ENCODE results near the gene MORN1.

MORN1 gene

GRCh38 chr1:2378956-2379732 lies 12.2 kb downstream of the MORN1 start:
- H3K9me3 ChIP-seq (ENCODE audit: low read depth, low read length), result no peaks in the 10 kb centered on the region
- TF ChIP-seq FOXP2 (optimal IDR thresholded peaks at IDR 0.05; ENCODE audit: control extremely low read depth, extremely low read length, insufficient read depth) (no peak), EZH2 (IDR thresholded peaks at IDR 0.05) (no peak), POLR2AphosphoS5 (IDR thresholded peaks at IDR 0.05; ENCODE audit: borderline replicate concordance, low read depth, low read length) (no peak)
- no peak overlapping the region for H3K27ac ChIP-seq
- no peak overlapping the region for H3K4me3 ChIP-seq
- no peaks in the 10 kb centered on the region for H3K36me3 ChIP-seq (ENCODE audit: insufficient read depth, low read length)
- no peak for DNase-seq (ENCODE audit: low read depth, low spot score)
- H3K9ac ChIP-seq (ENCODE audit: insufficient read length), result no peak overlapping the region

DNA sequence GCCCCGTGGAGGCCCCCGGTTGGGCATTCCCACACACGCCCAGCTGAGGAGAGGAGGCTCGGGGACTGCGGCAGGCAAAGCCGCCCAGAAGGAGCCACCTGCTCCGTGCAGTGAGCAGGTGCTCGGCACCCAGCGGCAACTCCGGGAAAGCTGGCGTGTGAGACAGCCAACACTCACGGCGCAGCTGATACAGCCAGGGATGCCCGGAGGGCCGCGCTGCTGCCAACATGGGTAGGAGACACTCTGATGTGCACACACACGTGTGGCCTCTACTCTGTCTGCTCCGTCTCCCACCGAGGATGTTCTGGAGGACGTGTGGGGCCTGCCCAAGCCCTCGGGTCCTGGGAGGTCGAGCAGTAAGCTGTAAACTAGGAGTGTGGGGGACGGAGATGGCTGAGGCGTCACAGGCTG lies 12.9 kb downstream of the MORN1 start:
- no peak for DNase-seq (ENCODE audit: low read depth, low spot score)
- no peak overlapping the region for H3K4me3 ChIP-seq
- TF ChIP-seq EZH2 (IDR thresholded peaks at IDR 0.05), result no peak
- TF ChIP-seq FOXP2 (optimal IDR thresholded peaks at IDR 0.05; ENCODE audit: control extremely low read depth, extremely low read length, insufficient read depth), result no peak
- no peak for TF ChIP-seq POLR2AphosphoS5 (IDR thresholded peaks at IDR 0.05; ENCODE audit: borderline replicate concordance, low read depth, low read length)
- no peaks in the 10 kb centered on the region for H3K9me3 ChIP-seq (ENCODE audit: low read depth, low read length)
- no peaks in the 10 kb centered on the region for H3K36me3 ChIP-seq (ENCODE audit: insufficient read depth, low read length)
- no peak overlapping the region for H3K9ac ChIP-seq (ENCODE audit: insufficient read length)
- H3K27ac ChIP-seq, result no peak overlapping the region

DNA sequence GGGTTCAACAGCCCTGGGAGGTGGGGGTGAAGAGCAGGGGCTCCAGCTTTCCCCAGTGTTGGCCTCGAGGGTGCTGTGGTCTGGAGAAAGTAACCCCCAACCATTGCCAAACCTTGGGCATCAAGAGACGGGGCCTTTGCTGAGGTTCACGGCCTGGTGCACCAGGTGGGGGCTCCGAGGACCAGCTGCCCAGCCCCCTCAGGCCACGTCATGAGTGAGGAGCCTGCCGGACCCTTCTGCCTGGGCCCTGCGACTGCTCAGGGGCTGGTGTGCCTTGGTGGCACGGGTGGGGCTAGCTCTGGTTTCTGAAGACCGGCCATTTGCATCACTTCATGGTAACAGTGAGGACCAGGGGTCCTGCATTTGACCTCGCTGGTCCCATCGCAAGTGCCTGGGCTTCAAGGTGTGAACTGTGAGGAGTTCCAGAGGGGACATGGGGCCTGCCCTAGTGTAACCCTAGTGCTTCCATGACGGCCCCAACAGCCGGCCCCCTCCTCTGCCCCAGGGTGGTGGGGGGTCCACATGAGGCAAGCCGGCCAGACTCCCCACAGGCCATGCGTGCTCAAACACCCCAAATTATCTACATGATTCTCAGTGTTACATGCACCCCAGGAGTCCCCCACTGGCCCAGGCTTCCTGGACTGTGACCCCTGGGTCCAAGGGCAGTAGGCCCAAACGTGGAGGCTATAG lies 13.5 kb downstream of the MORN1 start:
- TF ChIP-seq FOXP2 (optimal IDR thresholded peaks at IDR 0.05; ENCODE audit: control extremely low read depth, extremely low read length, insufficient read depth) (no peak), EZH2 (IDR thresholded peaks at IDR 0.05) (no peak), POLR2AphosphoS5 (IDR thresholded peaks at IDR 0.05; ENCODE audit: borderline replicate concordance, low read depth, low read length) (no peak)
- no peak for DNase-seq (ENCODE audit: low read depth, low spot score)

DNA sequence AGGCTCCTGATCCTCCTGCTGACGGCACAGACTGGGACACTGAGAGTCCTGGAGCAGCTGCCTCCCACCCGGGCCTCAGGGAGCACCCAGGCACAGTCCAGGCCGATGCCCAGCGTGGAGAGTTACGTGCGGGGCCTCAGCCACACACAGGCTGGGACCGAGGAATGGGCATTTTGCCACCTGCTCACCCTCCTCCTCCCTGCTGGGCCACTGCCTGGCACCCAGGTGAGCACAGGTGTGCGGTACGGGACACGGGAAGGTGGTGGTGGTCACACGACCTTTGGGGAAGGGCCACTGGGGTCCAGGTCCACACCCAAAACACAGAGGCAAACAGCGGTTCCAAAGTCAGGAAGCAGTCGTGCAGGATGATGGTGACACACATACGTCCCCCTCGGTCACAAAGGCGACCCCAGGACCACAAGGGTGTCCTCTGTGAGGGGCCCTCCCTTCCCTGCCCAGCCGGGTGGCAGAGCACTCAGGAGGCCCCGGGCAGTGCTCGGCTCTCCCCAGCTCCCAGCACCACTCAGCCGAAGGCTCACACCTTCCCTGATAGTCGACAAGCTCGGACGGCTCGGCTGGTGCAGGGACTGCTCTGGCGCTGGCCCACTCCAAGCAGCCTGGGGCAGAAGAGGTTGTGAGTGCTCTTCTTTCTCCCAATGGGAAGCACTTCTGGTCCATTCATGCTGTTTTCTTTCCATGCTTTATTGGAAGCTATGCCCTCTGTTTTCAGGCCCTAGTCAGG lies 14.3 kb downstream of the MORN1 start:
- Histone ChIP-seq H3K4me3 (no peak overlapping the region), H3K27ac (no peak overlapping the region), H3K36me3 (ENCODE audit: insufficient read depth, low read length) (no peaks in the 10 kb centered on the region), H3K9me3 (ENCODE audit: low read depth, low read length) (no peaks in the 10 kb centered on the region), H3K9ac (ENCODE audit: insufficient read length) (no peak overlapping the region)
- TF ChIP-seq FOXP2 (optimal IDR thresholded peaks at IDR 0.05; ENCODE audit: control extremely low read depth, extremely low read length, insufficient read depth) (no peak), EZH2 (IDR thresholded peaks at IDR 0.05) (no peak), POLR2AphosphoS5 (IDR thresholded peaks at IDR 0.05; ENCODE audit: borderline replicate concordance, low read depth, low read length) (no peak)
- no peak for DNase-seq (ENCODE audit: low read depth, low spot score)

More for the DNA sequence above, 13.5 kb downstream of the MORN1 start:
- Histone ChIP-seq H3K9me3 (ENCODE audit: low read depth, low read length) (no peaks in the 10 kb centered on the region), H3K4me3 (no peak overlapping the region), H3K27ac (no peak overlapping the region), H3K9ac (ENCODE audit: insufficient read length) (no peak overlapping the region), H3K36me3 (ENCODE audit: insufficient read depth, low read length) (no peaks in the 10 kb centered on the region)

DNA sequence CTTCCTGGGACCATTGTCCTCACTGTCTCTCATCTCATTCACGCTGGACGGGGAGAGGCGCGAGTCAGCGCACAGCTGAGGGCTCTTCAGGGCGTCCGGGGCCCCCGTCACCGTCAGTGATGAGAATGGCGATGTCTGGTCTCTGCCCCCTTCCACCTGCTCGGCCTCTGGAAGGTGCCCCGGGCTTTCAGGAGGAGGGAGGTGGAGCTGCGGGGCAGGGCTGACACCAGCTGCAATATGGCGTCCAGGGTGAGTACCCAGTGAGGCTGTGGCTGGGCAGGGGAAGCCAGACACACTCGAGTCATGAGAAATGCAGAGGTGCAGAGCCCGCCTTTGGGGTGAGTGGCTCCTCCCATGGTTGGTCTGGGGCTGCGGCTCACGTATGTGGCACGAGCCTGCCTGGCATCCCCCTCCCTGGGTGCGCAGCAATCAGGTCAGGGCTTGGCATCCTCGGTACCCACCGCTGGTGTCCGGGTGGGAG lies 15.1 kb downstream of the MORN1 start:
- no peak overlapping the region for H3K9ac ChIP-seq (ENCODE audit: insufficient read length)
- no peak for DNase-seq (ENCODE audit: low read depth, low spot score)
- TF ChIP-seq FOXP2 (optimal IDR thresholded peaks at IDR 0.05; ENCODE audit: control extremely low read depth, extremely low read length, insufficient read depth) (no peak), EZH2 (IDR thresholded peaks at IDR 0.05) (no peak), POLR2AphosphoS5 (IDR thresholded peaks at IDR 0.05; ENCODE audit: borderline replicate concordance, low read depth, low read length) (no peak)
- no peak overlapping the region for H3K4me3 ChIP-seq
- H3K9me3 ChIP-seq (ENCODE audit: low read depth, low read length), result no peaks in the 10 kb centered on the region
- no peaks in the 10 kb centered on the region for H3K36me3 ChIP-seq (ENCODE audit: insufficient read depth, low read length)
- H3K27ac ChIP-seq, result no peak overlapping the region

DNA sequence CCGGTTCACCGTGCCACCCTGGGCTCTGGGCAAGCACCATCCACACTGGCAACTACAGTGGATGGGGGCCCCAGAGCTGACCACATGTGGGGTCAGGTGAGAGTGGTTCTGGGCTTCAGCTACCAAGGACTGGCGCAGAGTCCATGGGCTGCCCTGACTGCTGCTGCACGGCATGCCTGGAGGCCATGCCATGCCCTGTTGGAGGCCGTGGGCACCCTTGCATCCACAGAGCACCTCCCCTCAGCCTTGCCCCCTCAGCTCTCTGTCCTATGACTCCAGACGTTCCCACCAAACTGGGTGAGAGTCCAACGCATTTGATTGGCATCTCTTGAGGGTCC lies 15.5 kb downstream of the MORN1 start:
- no peak overlapping the region for H3K9ac ChIP-seq (ENCODE audit: insufficient read length)

GRCh38 chr1:2375246-2375922 lies 16.0 kb downstream of the MORN1 start:
- Histone ChIP-seq H3K9ac (ENCODE audit: insufficient read length) (no peak overlapping the region), H3K27ac (0 out of 2 replicates have a peak overlapping the region, but pooled peaks have one; percentile 49), H3K4me3 (no peak overlapping the region), H3K36me3 (ENCODE audit: insufficient read depth, low read length) (no peaks in the 10 kb centered on the region), H3K9me3 (ENCODE audit: low read depth, low read length) (no peaks in the 10 kb centered on the region)
- no peak for DNase-seq (ENCODE audit: low read depth, low spot score)
- TF ChIP-seq FOXP2 (optimal IDR thresholded peaks at IDR 0.05; ENCODE audit: control extremely low read depth, extremely low read length, insufficient read depth) (no peak), POLR2AphosphoS5 (IDR thresholded peaks at IDR 0.05; ENCODE audit: borderline replicate concordance, low read depth, low read length) (no peak), EZH2 (IDR thresholded peaks at IDR 0.05) (no peak)

More for the DNA sequence above, 15.5 kb downstream of the MORN1 start:
- TF ChIP-seq FOXP2 (optimal IDR thresholded peaks at IDR 0.05; ENCODE audit: control extremely low read depth, extremely low read length, insufficient read depth), result no peak
- TF ChIP-seq EZH2 (IDR thresholded peaks at IDR 0.05), result no peak
- Histone ChIP-seq H3K27ac (no peak overlapping the region), H3K36me3 (ENCODE audit: insufficient read depth, low read length) (no peaks in the 10 kb centered on the region), H3K9me3 (ENCODE audit: low read depth, low read length) (no peaks in the 10 kb centered on the region), H3K4me3 (no peak overlapping the region)
- no peak for DNase-seq (ENCODE audit: low read depth, low spot score)

Data from SK-N-MC (cell line).